Measurements from ENCODE around the gene HNF4A.

Gene HNF4A

GRCh38 chr20:44426879-44427790 lies 71.6 kb downstream of the HNF4A start:
- DNase-seq (ENCODE audit: low read depth), result no peak

- no peak for DNase-seq (ENCODE audit: low read depth)
Observed at GRCh38 chr20:44427804-44428173, 72.3 kb downstream of the HNF4A start.

GRCh38 chr20:44428174-44429016 lies 72.9 kb downstream of the HNF4A start:
- no peak for DNase-seq (ENCODE audit: low read depth)

- no peak for DNase-seq (ENCODE audit: low read depth)
Observed at GRCh38 chr20:44429017-44429339, 73.5 kb downstream of the HNF4A start.

DNA sequence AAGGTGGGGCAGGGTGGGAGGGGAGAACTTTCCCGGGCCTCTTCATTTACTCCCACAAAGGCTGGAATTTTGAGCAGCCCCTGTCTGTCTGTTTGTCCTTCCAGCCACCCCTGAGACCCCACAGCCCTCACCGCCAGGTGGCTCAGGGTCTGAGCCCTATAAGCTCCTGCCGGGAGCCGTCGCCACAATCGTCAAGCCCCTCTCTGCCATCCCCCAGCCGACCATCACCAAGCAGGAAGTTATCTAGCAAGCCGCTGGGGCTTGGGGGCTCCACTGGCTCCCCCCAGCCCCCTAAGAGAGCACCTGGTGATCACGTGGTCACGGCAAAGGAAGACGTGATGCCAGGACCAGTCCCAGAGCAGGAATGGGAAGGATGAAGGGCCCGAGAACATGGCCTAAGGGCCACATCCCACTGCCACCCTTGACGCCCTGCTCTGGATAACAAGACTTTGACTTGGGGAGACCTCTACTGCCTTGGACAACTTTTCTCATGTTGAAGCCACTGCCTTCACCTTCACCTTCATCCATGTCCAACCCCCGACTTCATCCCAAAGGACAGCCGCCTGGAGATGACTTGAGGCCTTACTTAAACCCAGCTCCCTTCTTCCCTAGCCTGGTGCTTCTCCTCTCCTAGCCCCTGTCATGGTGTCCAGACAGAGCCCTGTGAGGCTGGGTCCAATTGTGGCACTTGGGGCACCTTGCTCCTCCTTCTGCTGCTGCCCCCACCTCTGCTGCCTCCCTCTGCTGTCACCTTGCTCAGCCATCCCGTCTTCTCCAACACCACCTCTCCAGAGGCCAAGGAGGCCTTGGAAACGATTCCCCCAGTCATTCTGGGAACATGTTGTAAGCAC lies 74.1 kb downstream of the HNF4A start:
- no peak for DNase-seq (ENCODE audit: low read depth)

GRCh38 chr20:44430270-44431065 lies 75.0 kb downstream of the HNF4A start:
- no peak for DNase-seq (ENCODE audit: low read depth)

DNA sequence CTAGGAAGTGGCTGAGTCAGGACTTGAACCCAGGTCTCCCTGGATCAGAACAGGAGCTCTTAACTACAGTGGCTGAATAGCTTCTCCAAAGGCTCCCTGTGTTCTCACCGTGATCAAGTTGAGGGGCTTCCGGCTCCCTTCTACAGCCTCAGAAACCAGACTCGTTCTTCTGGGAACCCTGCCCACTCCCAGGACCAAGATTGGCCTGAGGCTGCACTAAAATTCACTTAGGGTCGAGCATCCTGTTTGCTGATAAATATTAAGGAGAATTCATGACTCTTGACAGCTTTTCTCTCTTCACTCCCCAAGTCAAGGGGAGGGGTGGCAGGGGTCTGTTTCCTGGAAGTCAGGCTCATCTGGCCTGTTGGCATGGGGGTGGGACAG lies 75.6 kb downstream of the HNF4A start:
- no peak for DNase-seq (ENCODE audit: low read depth)

GRCh38 chr20:44431502-44432234 lies 76.2 kb downstream of the HNF4A start:
- DNase-seq (ENCODE audit: low read depth), result no peak

- no peak for DNase-seq (ENCODE audit: low read depth)
Observed at GRCh38 chr20:44432618-44433577, 77.4 kb downstream of the HNF4A start.

GRCh38 chr20:44433751-44434538 lies 78.4 kb downstream of the HNF4A start:
- no peak for DNase-seq (ENCODE audit: low read depth)

- no peak for DNase-seq (ENCODE audit: low read depth)
Observed at GRCh38 chr20:44435630-44436335, 80.3 kb downstream of the HNF4A start.

- no peak for DNase-seq (ENCODE audit: low read depth)
Observed at GRCh38 chr20:44436393-44436792, 80.9 kb downstream of the HNF4A start.

GRCh38 chr20:44437497-44437896 lies 82.0 kb downstream of the HNF4A start:
- DNase-seq (ENCODE audit: low read depth), result no peak

- DNase-seq (ENCODE audit: low read depth), result no peak
Observed at GRCh38 chr20:44438782-44439181, 83.3 kb downstream of the HNF4A start.

DNA sequence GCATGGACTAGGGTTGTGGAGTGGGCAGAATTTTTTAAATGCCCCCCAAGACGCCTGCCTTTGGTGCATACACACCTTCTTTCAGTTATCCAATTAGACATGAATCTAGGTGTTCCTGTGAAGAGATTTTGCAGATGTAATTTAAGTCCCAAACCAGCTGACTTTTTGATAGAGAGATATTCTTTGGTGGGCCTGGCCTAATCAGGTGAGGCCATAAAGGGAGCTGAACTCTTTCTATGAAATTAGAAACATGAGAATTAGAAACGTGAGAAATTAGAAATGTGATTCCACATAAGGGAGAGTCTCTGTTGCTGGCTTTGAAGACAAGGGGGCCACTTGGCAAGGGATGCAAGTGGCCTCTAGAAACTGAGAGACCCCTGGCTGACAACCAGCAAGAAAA lies 83.8 kb downstream of the HNF4A start:
- no peak for DNase-seq (ENCODE audit: low read depth)

DNA sequence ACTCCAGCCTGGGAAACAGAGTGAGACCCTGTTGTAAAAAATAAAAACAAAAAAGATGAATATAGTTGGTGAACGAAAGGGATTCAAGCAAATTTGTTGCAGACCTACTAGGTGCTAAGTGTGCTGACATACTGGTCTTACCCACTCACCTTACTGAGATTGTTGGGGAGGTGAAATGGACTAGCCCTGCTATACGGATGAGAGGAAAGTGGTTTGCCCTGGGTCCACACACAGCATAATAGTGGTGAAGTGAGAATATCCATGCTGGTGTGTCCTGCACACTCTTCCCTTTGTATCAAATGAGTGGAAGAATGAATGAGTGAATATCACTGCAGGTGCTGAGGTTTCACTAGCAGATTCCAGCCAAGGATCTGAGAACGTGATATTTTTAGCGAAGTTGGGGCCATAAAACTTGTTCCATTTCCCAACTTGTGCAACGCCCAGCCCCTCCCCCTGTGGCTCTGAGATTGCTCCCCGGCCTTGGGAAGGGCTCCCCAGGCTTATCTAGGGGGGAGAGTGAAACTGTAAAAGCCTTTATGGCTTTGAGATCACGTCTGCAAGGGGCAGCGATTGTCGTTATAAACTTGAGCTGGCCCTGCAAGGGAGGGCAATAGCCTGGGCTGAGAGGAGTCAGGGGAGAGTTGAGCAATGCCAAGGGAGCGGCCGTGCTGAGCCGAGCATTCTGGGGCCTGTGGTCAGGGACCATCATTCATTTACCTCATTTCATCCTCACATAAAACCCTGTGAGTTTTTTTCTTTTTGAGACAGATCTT lies 87.0 kb downstream of the HNF4A start:
- DNase-seq (ENCODE audit: low read depth), result no peak

Data from activated T-helper 1 cell treated with Interleukin-2 at 50 U/mL for 16 hours (primary cell).